ENCODE data around the gene TMEM63A.
"Not testable (repeated sequence)": the region's sequence is repeated elsewhere in the genome, so short reads cannot be mapped to it uniquely, and the experiment has no call there.

TMEM63A gene

GRCh38 chr1:225908013-225908640 is 25.9 kb upstream of the TMEM63A start:
- DNase-seq: no peak

GRCh38 chr1:225907341-225907740 is 25.2 kb upstream of the TMEM63A start:
- no peak for DNase-seq

- DNase-seq: no peak
Observed at GRCh38 chr1:225906467-225906866, 24.3 kb upstream of the TMEM63A start.

- no peak for DNase-seq
Observed at GRCh38 chr1:225903623-225904022, 21.4 kb upstream of the TMEM63A start.

GRCh38 chr1:225899044-225899925 is 17.1 kb upstream of the TMEM63A start:
- DNase-seq: no peak

GRCh38 chr1:225897595-225898514 is 15.7 kb upstream of the TMEM63A start:
- no peak for DNase-seq

- DNase-seq: no peak
Observed at GRCh38 chr1:225896937-225897549, 14.9 kb upstream of the TMEM63A start.

- no peak for DNase-seq
Observed at GRCh38 chr1:225896494-225896893, 14.3 kb upstream of the TMEM63A start.

GRCh38 chr1:225892307-225892706 is 10.1 kb upstream of the TMEM63A start:
- no peak for DNase-seq

- DNase-seq: no peak
Observed at GRCh38 chr1:225891229-225891972, 9.2 kb upstream of the TMEM63A start.

- no peak for DNase-seq
Observed at GRCh38 chr1:225890346-225891228, 8.4 kb upstream of the TMEM63A start.

- DNase-seq: no peak
Observed at GRCh38 chr1:225889743-225890142, 7.6 kb upstream of the TMEM63A start.

- DNase-seq: no peak
Observed at GRCh38 chr1:225888898-225889601, 6.9 kb upstream of the TMEM63A start, which contains the start of gene LEFTY1. Gene LEFTY1, minus strand, starts transcription at chr1:225889146. Its CDS starts 80 bp downstream, at chr1:225889066.

- no peak for DNase-seq
Observed at GRCh38 chr1:225888289-225888897, 6.2 kb upstream of the TMEM63A start.

GRCh38 chr1:225887554-225888288 is 5.5 kb upstream of the TMEM63A start:
- not testable (repeated sequence) for DNase-seq

- DNase-seq: no peak
Observed at GRCh38 chr1:225887030-225887314, 4.8 kb upstream of the TMEM63A start.

- DNase-seq: no peak
Observed at GRCh38 chr1:225886159-225887029, 4.2 kb upstream of the TMEM63A start.

- no peak for DNase-seq
Observed at GRCh38 chr1:225885336-225885735, 3.2 kb upstream of the TMEM63A start.

Measured in NCI-H1092 (cell line).